Stimulated activated CD4-positive, alpha-beta T cell treated with anti-CD3 and anti-CD28 coated beads, Interleukin-4, amount 100 ng/mL, for 4 hours (primary cell): ENCODE data around the gene GOPC.

ENCODE experiments used
- DNase-seq, 2 experiments: peaks; one replicate each; pipeline ENCODE4 v3.0.0-alpha.2; 2020

GOPC gene

DNA sequence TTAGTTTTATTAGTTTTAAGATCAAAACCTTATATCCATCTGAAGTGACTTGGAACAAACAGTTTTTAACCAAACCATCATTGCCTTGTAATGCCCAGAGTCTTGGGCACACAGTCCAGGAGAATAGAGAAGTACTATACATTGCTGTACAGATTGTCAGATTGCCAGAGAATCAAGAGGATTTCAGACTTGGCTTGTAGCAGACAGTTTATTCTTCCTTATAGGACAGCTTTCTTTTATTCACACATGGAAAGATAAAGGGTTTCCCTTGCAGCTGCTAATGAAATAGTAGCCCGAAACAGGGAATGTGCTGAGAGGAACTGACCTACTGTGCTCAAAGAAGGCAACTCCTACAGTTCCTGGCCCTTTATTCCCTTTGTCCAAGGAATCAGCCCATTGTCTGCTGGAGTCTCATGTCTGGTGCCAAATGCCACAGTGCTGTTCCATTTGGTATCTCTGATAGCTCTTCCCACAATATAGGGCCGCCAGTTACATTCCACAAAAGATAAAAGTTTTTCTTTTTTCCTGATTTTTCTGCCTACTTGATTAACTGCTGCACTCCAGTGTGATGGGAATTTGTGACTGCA is 89.2 kb downstream of the GOPC start:
- no peak for DNase-seq

DNA sequence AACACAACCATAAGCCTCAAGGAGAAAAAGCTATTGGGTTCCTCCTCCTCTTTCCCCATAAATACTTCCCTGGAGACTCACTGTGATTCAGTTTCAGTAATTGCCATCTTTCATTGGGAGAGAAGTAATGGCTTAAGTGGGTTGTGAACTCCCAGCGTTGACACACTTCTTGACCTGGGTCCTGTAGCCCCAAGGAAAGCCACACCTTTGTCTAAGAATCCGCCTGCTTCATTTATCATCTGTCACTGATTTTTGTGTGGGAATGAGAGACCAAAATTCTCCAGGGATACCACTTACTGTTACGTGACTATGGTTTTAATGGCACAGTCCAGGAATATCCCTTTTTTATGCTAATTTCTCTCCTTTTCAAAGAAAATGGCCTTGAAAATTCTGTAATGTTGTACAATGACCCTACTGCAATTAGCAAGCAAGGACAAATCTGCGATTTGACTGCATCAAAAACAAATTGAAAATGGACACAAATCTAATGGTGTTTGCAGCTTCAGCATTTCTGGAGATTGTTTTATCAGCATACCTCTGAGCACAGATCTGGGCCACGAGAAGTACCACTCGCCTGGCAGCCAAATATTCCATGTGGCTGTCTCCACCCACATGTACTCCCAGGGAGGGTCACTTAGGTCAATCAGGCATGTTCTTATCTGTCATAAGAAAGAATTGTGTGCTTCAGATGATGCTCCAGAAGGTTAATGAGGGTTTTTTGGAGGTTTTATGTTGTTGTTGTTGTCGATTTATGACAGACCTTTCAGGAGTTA is 90.1 kb downstream of the GOPC start:
- no peak for DNase-seq
